ENCODE data around the gene PLA2G12B.
"Not testable (repeated sequence)": the region's sequence is repeated elsewhere in the genome, so short reads cannot be mapped to it uniquely, and the experiment has no call there.

The PLA2G12B gene

GRCh38 chr10:72925951-72926465, 28.6 kb downstream of the PLA2G12B start:
- Histone ChIP-seq H3K36me3 (0 out of 22 replicates have a peak, but pooled peaks cover 0 to 3% (median 0%) of the 10 kb centered on the region in 11 experiments), H3K27me3 (no peaks in the 10 kb centered on the region), H3K9me3 (replicated peaks in 1 of 11) (peaks cover 25 to 36% (median 32%) of the 10 kb centered on the region in 11 experiments), H3K9ac (no peak overlapping the region), H3K27ac (no peak overlapping the region), H3K4me1 (0 out of 20 replicates have a peak, but pooled peaks cover 0 to 3% (median 0%) of the 10 kb centered on the region in 10 experiments), H3K4me3 (no peak overlapping the region), H4K20me1 (no peaks in the 10 kb centered on the region), H3K4me2 (no peak overlapping the region)
- no peak for TF ChIP-seq Cebpa-rat (IDR thresholded peaks at IDR 0.05)

- Histone ChIP-seq H3K9me3 (replicated peaks in 1 of 11) (peaks cover 41 to 52% (median 47%) of the 10 kb centered on the region in 11 experiments), H3K4me2 (no peak overlapping the region), H3K4me3 (no peak overlapping the region), H3K9ac (no peak overlapping the region), H3K4me1 (0 out of 20 replicates have a peak, but pooled peaks cover 0 to 3% (median 0%) of the 10 kb centered on the region in 10 experiments), H3K27me3 (no peaks in the 10 kb centered on the region), H4K20me1 (no peaks in the 10 kb centered on the region), H3K27ac (no peak overlapping the region), H3K36me3 (0 out of 22 replicates have a peak, but pooled peaks cover 0 to 3% (median 0%) of the 10 kb centered on the region in 11 experiments)
- TF ChIP-seq Cebpa-rat (IDR thresholded peaks at IDR 0.05) = no peak
Measured at GRCh38 chr10:72924351-72924750, 30.3 kb downstream of the PLA2G12B start.

- H3K36me3 ChIP-seq, H3K27ac ChIP-seq, H3K4me1 ChIP-seq, H3K4me2 ChIP-seq, H3K9ac ChIP-seq, H3K27me3 ChIP-seq, H3K4me3 ChIP-seq, H4K20me1 ChIP-seq: not testable (repeated sequence)
- peaks cover 42 to 63% (median 58%) of the 10 kb centered on the region in 11 experiments for H3K9me3 ChIP-seq (replicated peaks in 1 of 11)
Measured at GRCh38 chr10:72921147-72921683, 33.4 kb downstream of the PLA2G12B start.

GRCh38 chr10:72918352-72918751, 36.3 kb downstream of the PLA2G12B start:
- H3K27me3 ChIP-seq = no peaks in the 10 kb centered on the region
- 0 out of 22 replicates have a peak, but pooled peaks cover 0 to 4% (median 0%) of the 10 kb centered on the region in 11 experiments for H3K36me3 ChIP-seq
- no peaks in the 10 kb centered on the region for H4K20me1 ChIP-seq
- peaks cover 0 to 5% (median 3%) of the 10 kb centered on the region in 10 experiments; a peak in 13 of 20 replicates for H3K4me1 ChIP-seq
- no peak overlapping the region for H3K27ac ChIP-seq
- H3K9ac ChIP-seq = no peak overlapping the region
- no peak overlapping the region for H3K4me3 ChIP-seq
- no peak for TF ChIP-seq Cebpa-rat (IDR thresholded peaks at IDR 0.05)
- no peak overlapping the region for H3K4me2 ChIP-seq
- peaks cover 37 to 53% (median 49%) of the 10 kb centered on the region in 11 experiments for H3K9me3 ChIP-seq (replicated peaks in 1 of 11)

GRCh38 chr10:72917803-72918332, 36.7 kb downstream of the PLA2G12B start:
- H3K9me3 ChIP-seq (replicated peaks in 1 of 11) = peaks cover 32 to 48% (median 44%) of the 10 kb centered on the region in 11 experiments
- not testable (repeated sequence) for H3K27me3 ChIP-seq, H3K4me3 ChIP-seq, H4K20me1 ChIP-seq, H3K36me3 ChIP-seq, H3K27ac ChIP-seq, H3K4me1 ChIP-seq, H3K9ac ChIP-seq, H3K4me2 ChIP-seq

- H3K4me2 ChIP-seq, H4K20me1 ChIP-seq, H3K27ac ChIP-seq, H3K9ac ChIP-seq, H3K27me3 ChIP-seq, H3K4me3 ChIP-seq, H3K36me3 ChIP-seq: not testable (repeated sequence)
- H3K9me3 ChIP-seq (replicated peaks in 1 of 11) = peaks cover 25 to 42% (median 38%) of the 10 kb centered on the region in 11 experiments
- H3K4me1 ChIP-seq = peaks cover 0 to 11% (median 9%) of the 10 kb centered on the region in 10 experiments; a peak in 13 of 20 replicates
Measured at GRCh38 chr10:72917201-72917600, 37.4 kb downstream of the PLA2G12B start.

- peak overlapping the region in 8 of 11 experiments; percentile 16 to 56 (median 38); a peak in 15 of 22 replicates for H3K4me2 ChIP-seq
- no peak for TF ChIP-seq Cebpa-rat (IDR thresholded peaks at IDR 0.05)
Measured at GRCh38 chr10:72913287-72913686, 41.3 kb downstream of the PLA2G12B start.

GRCh38 chr10:72912736-72913135, 41.9 kb downstream of the PLA2G12B start:
- Histone ChIP-seq H3K9me3 (replicated peaks in 1 of 11) (0 out of 22 replicates have a peak, but pooled peaks cover 0 to 7% (median 0%) of the 10 kb centered on the region in 11 experiments), H3K9ac (no peak overlapping the region)
- no peak for TF ChIP-seq Cebpa-rat (IDR thresholded peaks at IDR 0.05)

More at GRCh38 chr10:72913287-72913686, 41.3 kb downstream of the PLA2G12B start:
- Histone ChIP-seq H3K36me3 (0 out of 22 replicates have a peak, but pooled peaks cover 0 to 4% (median 0%) of the 10 kb centered on the region in 11 experiments), H3K27ac (no peak overlapping the region), H3K9me3 (replicated peaks in 1 of 11) (peaks cover 0 to 7% (median 1%) of the 10 kb centered on the region in 11 experiments; a peak in 9 of 22 replicates), H3K9ac (no peak overlapping the region), H4K20me1 (no peaks in the 10 kb centered on the region), H3K4me1 (peaks cover 0 to 11% (median 9%) of the 10 kb centered on the region in 10 experiments; a peak in 13 of 20 replicates), H3K4me3 (no peak overlapping the region), H3K27me3 (no peaks in the 10 kb centered on the region)

GRCh38 chr10:72911758-72912157, 42.8 kb downstream of the PLA2G12B start:
- Histone ChIP-seq H3K9ac (no peak overlapping the region), H3K27me3 (no peaks in the 10 kb centered on the region), H3K36me3 (0 out of 22 replicates have a peak, but pooled peaks cover 0 to 4% (median 0%) of the 10 kb centered on the region in 11 experiments), H4K20me1 (no peaks in the 10 kb centered on the region), H3K4me1 (peaks cover 0 to 11% (median 9%) of the 10 kb centered on the region in 10 experiments; a peak in 13 of 20 replicates), H3K4me3 (no peak overlapping the region), H3K9me3 (replicated peaks in 1 of 11) (0 out of 22 replicates have a peak, but pooled peaks cover 0 to 7% (median 0%) of the 10 kb centered on the region in 11 experiments), H3K27ac (no peak overlapping the region), H3K4me2 (no peak overlapping the region)
- TF ChIP-seq Cebpa-rat (IDR thresholded peaks at IDR 0.05) = no peak

More at GRCh38 chr10:72912736-72913135, 41.9 kb downstream of the PLA2G12B start:
- Histone ChIP-seq H3K4me3 (no peak overlapping the region), H3K36me3 (0 out of 22 replicates have a peak, but pooled peaks cover 0 to 4% (median 0%) of the 10 kb centered on the region in 11 experiments), H3K27ac (no peak overlapping the region), H3K27me3 (no peaks in the 10 kb centered on the region), H3K4me2 (peak overlapping the region in 8 of 11 experiments; percentile 16 to 56 (median 38); a peak in 14 of 22 replicates), H4K20me1 (no peaks in the 10 kb centered on the region), H3K4me1 (peaks cover 0 to 11% (median 9%) of the 10 kb centered on the region in 10 experiments; a peak in 13 of 20 replicates)

All from BLaER1 treated with 17β-estradiol and CSF1 and Interleukin-3, amounts not matched to agents 10 nM and 100 nM (cell line).